NCI-H2196 (cell line): Measurements from ENCODE around the gene SLC39A11.

Experiments used
- DNase-seq: peaks from one replicate; lab custom pipeline; 2025; ENCODE audit not compliant: unreplicated experiment; lab: John Stamatoyannopoulos, UW

SLC39A11 gene

GRCh38 chr17:72984145-72984925 lies 108.2 kb downstream of the SLC39A11 start:
- no peak for DNase-seq

GRCh38 chr17:72982680-72983079 lies 109.8 kb downstream of the SLC39A11 start:
- DNase-seq: no peak

- no peak for DNase-seq
These were observed 113.8 kb downstream of the SLC39A11 start for GRCh38 chr17:72978593-72979218.

- DNase-seq: no peak
These were observed 114.6 kb downstream of the SLC39A11 start for GRCh38 chr17:72977771-72978417.

GRCh38 chr17:72976971-72977770 lies 115.3 kb downstream of the SLC39A11 start:
- no peak for DNase-seq

GRCh38 chr17:72975509-72975908 lies 117.0 kb downstream of the SLC39A11 start:
- DNase-seq: no peak

- no peak for DNase-seq
These were observed 117.8 kb downstream of the SLC39A11 start for GRCh38 chr17:72974605-72975232.

- DNase-seq: no peak
These were observed 120.1 kb downstream of the SLC39A11 start for GRCh38 chr17:72972263-72972951.

GRCh38 chr17:72971226-72971880 lies 121.1 kb downstream of the SLC39A11 start:
- no peak for DNase-seq

GRCh38 chr17:72970797-72971196 lies 121.7 kb downstream of the SLC39A11 start:
- no peak for DNase-seq

GRCh38 chr17:72970246-72970645 lies 122.2 kb downstream of the SLC39A11 start:
- DNase-seq: no peak

GRCh38 chr17:72969293-72969906 lies 123.1 kb downstream of the SLC39A11 start:
- DNase-seq: no peak

- no peak for DNase-seq
These were observed 123.7 kb downstream of the SLC39A11 start for GRCh38 chr17:72968798-72969197.

- no peak for DNase-seq
These were observed 124.4 kb downstream of the SLC39A11 start for GRCh38 chr17:72967977-72968585.

GRCh38 chr17:72967277-72967970 lies 125.1 kb downstream of the SLC39A11 start:
- no peak for DNase-seq

GRCh38 chr17:72962106-72962505 lies 130.4 kb downstream of the SLC39A11 start:
- DNase-seq: no peak

- no peak for DNase-seq
These were observed 136.9 kb downstream of the SLC39A11 start for GRCh38 chr17:72955391-72956140.

GRCh38 chr17:72954579-72954978 lies 137.9 kb downstream of the SLC39A11 start:
- DNase-seq: no peak
